Astrocyte (in vitro differentiated cells and primary cell): ENCODE data around the gene ZNF687.

Source experiments
- CTCF ChIP-seq: IDR thresholded peaks from 2 replicates; pipeline ENCODE4 v1.5.1; 2011; ENCODE audit warnings: low read depth, mild to moderate bottlenecking, inconsistent platforms, low read length, moderate library complexity; ENCODE audit not compliant: insufficient read depth
- EZH2 ChIP-seq: IDR thresholded peaks from 2 replicates; pipeline ENCODE4 v1.6.1; 2012; ENCODE audit warnings: mild to moderate bottlenecking, low read length, inconsistent platforms; ENCODE audit not compliant: insufficient read depth

GRCh38 chr1:151334822-151335221, 52.7 kb downstream of the ZNF687 start:
- TF ChIP-seq EZH2 (no peak), CTCF (no peak)
